ENCODE measurements around the gene EIPR1.

DNA sequence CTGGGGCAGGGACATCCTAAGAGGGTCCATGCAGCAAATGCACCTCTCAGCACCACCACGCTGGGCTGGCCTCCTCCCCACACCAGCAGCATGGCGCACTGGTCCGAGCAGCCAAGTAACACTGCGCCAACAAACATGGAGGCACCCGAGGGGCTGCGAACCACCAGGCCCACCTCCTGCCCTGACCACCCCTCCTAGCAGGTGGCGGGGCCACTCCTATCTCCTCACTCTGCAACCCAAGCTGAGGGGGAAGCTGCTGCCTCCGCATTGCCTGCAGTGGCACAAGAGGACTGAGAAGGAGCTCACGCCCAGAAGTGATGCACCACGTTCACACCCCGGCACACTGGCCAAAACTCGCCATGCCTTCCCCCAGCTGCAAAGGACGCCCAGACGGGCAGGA lies 94.4 kb downstream of the EIPR1 start:
- TF ChIP-seq ZNF274 (IDR thresholded peaks at IDR 0.05; ENCODE audit: low read depth, low read length), result no peak
- TF ChIP-seq SUZ12 (IDR thresholded peaks at IDR 0.05; ENCODE audit: extremely low read depth, insufficient read depth, insufficient read length), result no peak
- no peak for TF ChIP-seq YY1 (IDR thresholded peaks at IDR 0.05; ENCODE audit: insufficient read depth, insufficient read length)
